Ishikawa (cell line): ENCODE data around the gene TNFRSF9.

Experiments used
- CEBPB ChIP-seq: IDR thresholded peaks from 2 replicates; pipeline ENCODE4 v1.6.1; 2012
- CREB1 ChIP-seq: IDR thresholded peaks from 2 replicates; pipeline ENCODE4 v1.6.1; 2012; ENCODE audit warnings: low read depth
- EGR1 ChIP-seq: IDR thresholded peaks from 2 replicates; pipeline ENCODE4 v1.6.1; 2012
- EP300 ChIP-seq: IDR thresholded peaks from 2 replicates; pipeline ENCODE4 v1.6.1; 2012; ENCODE audit warnings: borderline replicate concordance
- NFIC ChIP-seq: IDR thresholded peaks from 2 replicates; pipeline ENCODE4 v1.6.1; 2012
- RAD21 ChIP-seq: IDR thresholded peaks from 2 replicates; pipeline ENCODE4 v1.6.1; 2012; ENCODE audit warnings: low read depth
- TAF1 ChIP-seq: IDR thresholded peaks from 2 replicates; pipeline ENCODE4 v1.6.1; 2012; ENCODE audit warnings: low read depth, mild to moderate bottlenecking
- TCF12 ChIP-seq: IDR thresholded peaks from 2 replicates; pipeline ENCODE4 v1.6.1; 2012; ENCODE audit warnings: low read depth
- TEAD4 ChIP-seq: IDR thresholded peaks from 2 replicates; pipeline ENCODE4 v1.6.1; 2012
- TF ChIP-seq, protein P1 (sequence below): IDR thresholded peaks from 2 replicates; pipeline ENCODE4 v1.6.1; 2012; ENCODE audit warnings: low read depth, mild to moderate bottlenecking
- TF ChIP-seq, protein P2 (sequence below): IDR thresholded peaks from 2 replicates; pipeline ENCODE4 v1.6.1; 2012

DNA sequence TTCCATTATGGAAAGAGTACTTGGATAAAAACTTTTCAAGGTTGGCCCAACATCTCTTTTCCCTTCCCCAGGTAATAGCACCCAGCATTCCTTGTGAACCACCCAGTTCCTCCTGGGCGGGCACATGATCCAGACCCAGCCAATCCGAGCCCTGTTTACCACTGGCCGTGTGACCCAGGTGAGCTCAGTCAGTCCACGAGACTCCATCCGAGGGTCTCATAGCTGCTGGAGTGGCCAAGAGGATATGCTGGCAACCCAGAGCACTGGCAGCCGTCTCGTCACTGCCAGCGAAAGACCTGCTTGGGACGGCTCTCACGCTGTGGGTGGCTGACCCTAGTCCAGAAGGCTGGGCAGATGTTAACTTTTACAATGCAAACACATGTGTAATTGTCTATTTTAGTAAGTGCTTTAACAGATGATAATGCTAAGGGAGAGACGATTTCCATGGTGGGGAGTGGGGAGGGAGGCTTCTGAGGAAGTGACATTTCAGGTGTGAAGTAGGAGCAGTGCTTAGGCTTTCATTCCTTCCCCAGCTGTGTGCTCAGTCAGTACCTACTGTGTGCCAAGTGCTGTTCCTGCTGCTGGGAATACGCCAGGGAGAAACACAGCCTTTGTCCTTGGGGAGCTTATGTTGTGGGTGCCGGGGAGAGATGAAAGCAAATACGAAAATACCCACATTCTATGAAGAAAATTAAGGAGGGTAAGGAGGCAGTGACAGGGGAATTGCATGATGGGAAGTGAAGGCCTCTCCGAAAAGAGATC lies 45.4 kb upstream of the TNFRSF9 start:
- TF ChIP-seq RAD21: no peak
- no peak for TF ChIP-seq CEBPB
- TF ChIP-seq EP300: no peak
- no peak for TF ChIP-seq TEAD4
- TF ChIP-seq, protein P1, sequence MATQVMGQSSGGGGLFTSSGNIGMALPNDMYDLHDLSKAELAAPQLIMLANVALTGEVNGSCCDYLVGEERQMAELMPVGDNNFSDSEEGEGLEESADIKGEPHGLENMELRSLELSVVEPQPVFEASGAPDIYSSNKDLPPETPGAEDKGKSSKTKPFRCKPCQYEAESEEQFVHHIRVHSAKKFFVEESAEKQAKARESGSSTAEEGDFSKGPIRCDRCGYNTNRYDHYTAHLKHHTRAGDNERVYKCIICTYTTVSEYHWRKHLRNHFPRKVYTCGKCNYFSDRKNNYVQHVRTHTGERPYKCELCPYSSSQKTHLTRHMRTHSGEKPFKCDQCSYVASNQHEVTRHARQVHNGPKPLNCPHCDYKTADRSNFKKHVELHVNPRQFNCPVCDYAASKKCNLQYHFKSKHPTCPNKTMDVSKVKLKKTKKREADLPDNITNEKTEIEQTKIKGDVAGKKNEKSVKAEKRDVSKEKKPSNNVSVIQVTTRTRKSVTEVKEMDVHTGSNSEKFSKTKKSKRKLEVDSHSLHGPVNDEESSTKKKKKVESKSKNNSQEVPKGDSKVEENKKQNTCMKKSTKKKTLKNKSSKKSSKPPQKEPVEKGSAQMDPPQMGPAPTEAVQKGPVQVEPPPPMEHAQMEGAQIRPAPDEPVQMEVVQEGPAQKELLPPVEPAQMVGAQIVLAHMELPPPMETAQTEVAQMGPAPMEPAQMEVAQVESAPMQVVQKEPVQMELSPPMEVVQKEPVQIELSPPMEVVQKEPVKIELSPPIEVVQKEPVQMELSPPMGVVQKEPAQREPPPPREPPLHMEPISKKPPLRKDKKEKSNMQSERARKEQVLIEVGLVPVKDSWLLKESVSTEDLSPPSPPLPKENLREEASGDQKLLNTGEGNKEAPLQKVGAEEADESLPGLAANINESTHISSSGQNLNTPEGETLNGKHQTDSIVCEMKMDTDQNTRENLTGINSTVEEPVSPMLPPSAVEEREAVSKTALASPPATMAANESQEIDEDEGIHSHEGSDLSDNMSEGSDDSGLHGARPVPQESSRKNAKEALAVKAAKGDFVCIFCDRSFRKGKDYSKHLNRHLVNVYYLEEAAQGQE: no peak
- no peak for TF ChIP-seq TAF1
- no peak for TF ChIP-seq NFIC
- TF ChIP-seq, protein P2, sequence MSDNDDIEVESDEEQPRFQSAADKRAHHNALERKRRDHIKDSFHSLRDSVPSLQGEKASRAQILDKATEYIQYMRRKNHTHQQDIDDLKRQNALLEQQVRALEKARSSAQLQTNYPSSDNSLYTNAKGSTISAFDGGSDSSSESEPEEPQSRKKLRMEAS: no peak
- TF ChIP-seq CREB1: no peak
- TF ChIP-seq EGR1: no peak
- TF ChIP-seq TCF12: no peak
